HG03108 (cell line): ENCODE data around the gene KRTAP9-7.

Source experiments
- ATAC-seq: cut with Tn5 transposase; IDR thresholded peaks from one replicate; pipeline ENCODE4 v1.9.1; 2021; ENCODE audit warnings: moderate library complexity; ENCODE audit not compliant: unreplicated experiment

KRTAP9-7 gene

DNA sequence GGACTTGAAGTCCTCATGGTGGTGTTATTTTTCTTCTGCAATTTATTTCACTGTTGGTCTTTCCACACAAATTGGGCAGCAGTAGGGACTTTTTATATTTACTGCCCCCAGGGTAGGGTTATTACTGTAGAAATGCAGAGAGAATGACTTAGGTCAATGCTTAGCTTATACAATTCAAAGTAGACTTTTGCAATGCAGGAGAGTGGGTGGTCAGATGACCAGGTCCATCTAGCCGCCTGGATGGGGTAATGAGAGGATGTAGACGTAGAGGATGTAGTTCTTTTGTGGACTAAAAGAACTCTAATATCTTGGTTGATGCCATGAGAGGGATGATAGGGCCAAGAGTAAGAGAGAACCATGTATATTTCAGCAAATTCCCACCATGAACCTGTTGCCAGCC lies 42.7 kb downstream of the KRTAP9-7 start:
- no peak for ATAC-seq

DNA sequence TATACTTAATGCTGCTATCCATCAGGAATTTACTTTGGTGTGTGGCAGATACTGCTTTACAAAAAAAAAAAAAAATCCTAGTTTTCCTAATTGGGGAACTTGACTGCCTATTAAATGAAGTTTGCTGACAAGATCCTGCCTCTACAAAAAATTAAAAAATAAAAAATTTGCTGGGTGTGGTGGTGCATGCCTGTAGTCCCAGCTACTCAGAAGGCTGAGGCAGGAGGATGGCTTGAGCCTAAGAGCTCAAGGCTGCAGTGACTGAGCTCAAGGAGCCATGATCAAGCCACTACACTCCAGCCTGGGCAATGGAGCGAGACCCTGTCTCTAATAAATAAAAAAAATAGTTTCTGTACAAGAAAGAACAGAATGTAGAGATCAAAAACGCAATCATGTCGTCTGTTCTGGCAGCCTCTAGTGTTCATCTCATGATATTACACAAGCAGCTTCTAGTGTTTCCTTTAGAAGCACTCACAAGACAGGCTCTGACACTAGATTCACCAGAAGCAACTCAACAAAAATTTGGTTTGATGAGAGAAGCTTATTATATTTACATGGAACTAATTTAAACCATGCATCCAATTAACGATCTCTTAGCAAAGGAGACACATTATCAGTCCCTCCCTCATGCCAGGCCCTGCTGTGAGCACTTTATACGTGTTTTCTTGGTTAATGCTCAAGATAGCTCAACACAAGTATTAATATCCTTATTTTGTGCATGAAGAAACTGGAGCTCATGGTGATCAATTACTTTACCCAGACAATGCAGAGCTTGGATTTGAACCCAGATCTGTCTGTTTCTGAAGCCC lies 46.8 kb downstream of the KRTAP9-7 start:
- no peak for ATAC-seq

DNA sequence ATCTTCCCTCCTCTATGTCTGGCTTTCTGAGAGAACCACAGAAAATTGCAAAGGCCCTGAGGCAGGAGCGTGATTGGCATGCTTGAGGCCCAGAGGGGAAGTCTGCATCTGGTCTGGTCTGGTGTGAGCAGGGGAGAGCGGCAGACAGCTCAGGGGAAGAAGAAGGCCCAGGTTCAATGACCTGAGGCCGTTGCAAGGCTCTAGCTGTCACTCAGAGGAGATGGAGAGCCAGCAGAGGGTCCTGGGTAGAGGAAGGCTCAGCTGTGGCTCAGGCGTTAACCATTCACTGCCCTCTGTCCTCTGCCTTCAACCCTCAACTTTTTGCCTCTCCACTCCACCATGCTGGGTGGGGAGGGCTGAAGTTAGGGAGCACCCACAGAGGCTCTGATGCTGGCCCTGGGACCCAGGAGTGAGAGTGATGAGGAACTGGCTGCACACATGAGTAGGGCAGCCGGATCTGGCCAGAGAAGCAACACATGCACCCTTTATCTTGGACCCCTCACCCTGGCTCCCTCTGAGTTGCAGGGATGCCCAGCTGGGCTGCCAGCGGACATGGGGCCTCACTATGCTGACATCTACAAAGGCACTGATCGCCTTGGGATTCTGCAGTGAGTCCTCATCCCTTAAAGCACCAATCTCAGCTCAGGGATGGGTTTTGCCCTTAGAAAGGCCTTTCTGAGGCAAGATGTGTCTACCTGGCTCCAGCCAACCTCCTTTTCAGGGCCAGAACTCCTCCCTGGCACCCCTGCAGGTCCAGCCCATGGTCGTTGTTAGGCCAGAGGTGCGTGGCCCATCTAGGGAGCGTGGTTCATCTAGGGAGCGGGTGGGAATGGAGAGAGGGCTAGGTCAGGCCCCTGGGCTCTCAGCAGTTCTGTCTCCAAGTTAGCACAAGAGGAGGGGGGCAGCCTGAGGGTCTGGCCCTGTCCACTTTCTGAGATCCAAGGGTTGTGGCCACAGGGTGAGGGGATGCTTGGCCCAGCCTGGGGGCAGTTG lies 47.7 kb downstream of the KRTAP9-7 start:
- ATAC-seq: no peak

DNA sequence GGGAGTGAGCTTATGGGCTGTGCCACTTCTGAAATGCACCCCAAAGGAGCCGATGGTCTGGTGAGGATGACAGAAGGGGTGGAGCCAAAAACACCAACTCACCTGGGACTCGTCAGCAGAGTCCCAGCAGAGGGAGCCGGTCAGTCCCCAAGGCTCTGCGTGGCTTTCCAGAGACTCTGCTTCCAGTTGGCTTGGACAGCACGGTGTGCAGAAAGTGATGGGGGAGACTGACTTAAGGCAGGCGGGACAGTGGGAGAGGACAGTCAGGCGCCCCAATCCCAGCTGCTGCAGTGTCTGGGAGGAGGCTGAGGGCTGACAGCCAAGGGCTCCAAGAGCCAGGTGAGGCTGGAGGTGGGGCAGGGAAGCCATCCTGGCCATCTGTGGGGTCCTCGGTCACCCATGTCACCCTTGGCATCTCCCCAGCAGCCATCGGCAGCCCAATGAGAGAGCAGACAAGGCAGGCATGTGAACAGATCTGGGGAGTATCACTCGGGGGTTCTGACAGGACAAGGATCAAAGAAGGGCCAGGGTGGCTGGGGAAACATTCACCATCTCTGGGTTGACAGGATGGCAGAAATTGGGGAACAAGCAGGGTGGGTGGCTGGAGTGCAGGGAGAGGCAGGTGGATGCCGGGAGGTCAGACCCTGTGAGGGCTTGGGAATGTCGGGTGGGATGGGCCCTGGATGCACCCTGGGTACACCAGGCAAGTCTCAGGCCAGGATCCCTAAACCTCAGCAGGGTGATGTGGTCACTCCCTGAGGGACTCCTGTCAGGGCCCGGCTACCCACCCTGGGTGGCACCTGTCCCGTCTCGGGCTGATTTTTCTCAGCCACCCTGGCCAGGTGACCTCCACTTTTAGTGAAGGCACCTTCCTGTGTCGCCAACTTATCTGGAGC lies 48.9 kb downstream of the KRTAP9-7 start:
- no peak for ATAC-seq

DNA sequence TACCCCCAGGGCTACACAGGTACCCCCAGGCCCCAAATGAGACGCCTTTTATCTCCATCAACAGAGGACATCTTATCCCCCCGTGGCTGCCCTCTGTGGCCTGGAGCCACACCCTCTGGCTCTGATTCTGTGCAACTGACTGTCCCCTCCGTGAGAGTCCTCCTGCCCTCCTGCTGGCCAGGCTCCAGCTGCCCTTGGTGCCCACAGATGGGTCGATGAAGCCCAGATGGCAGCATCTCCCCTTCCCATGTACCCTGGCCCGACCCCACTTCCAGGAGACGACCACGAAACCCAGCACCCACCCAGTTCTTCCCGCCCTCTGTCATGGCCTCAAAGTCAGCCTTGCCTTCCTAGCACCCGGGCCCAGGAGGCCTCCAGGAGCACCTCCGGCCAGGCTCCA lies 49.6 kb downstream of the KRTAP9-7 start:
- no peak for ATAC-seq

DNA sequence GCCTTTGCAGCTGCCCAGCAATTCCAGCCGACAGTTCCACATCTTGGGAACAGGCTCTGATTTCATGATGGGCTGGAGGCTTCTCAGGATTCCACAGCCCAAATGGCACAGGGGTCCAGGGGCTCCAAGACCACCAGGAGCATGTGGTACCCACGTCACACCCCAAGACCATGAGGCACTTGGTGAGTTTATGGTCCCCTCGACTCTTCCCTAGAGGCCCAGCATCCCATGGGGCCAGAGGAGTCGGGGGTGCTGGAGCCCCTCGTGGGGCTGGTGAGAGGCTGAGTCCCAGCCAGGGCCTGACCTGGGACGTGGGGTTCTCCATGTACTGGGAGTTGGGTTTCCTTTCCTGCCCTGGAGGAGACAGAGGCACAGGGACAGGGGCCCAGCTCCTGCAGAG lies 50.1 kb downstream of the KRTAP9-7 start:
- ATAC-seq: no peak
